ENCODE measurements around the gene RSF1.

RSF1 gene

GRCh38 chr11:77619576-77620198, 200.8 kb downstream of the RSF1 start:
- no peak for DNase-seq (ENCODE audit: low read depth in 2 of 2)

- no peak for DNase-seq (ENCODE audit: low read depth in 2 of 2)
Observed at GRCh38 chr11:77617892-77618291, 202.6 kb downstream of the RSF1 start.

- no peak for DNase-seq (ENCODE audit: low read depth in 2 of 2)
Observed at GRCh38 chr11:77611921-77612320, 208.6 kb downstream of the RSF1 start.

Data from stimulated activated CD8-positive, alpha-beta memory T cell treated with anti-CD3 and anti-CD28 coated beads, Interleukin-7, amount 100 ng/mL, for 4 hours (primary cell).